Stimulated activated naive B cell treated with anti-CD40 and anti-IgM and Interleukin-4, amounts not matched to agents 10 μg/mL and 1 μg/mL and 100 μg/mL, for 72 hours (primary cell): ENCODE data around the gene NUDC.

Experiments
- ATAC-seq, 2 donors: fragments of 150-1000 bp; cut with Tn5 transposase; replicated peaks; 2 replicates each; pipeline ENCODE4 v1.10.0; 2021; ENCODE audit warnings: moderate library complexity in 1 of 2
- DNase-seq: peaks from one replicate; pipeline ENCODE4 v3.0.0; 2021
- H3K27ac Mint-ChIP-seq: one replicate; pipeline ENCODE4 v1.8.0; 2022; ENCODE audit warnings: mild to moderate bottlenecking, mixed read lengths
- H3K27me3 Mint-ChIP-seq, 2 donors: one replicate each; pipeline ENCODE4 v1.8.0; 2022; ENCODE audit warnings: mixed read lengths in 2 of 2
- H3K36me3 Mint-ChIP-seq, 2 donors: one replicate each; pipeline ENCODE4 v1.8.0; 2022; ENCODE audit warnings: mixed read lengths in 2 of 2, mild to moderate bottlenecking in 1 of 2
- H3K4me1 Mint-ChIP-seq, 2 donors: one replicate each; pipeline ENCODE4 v1.8.0; 2022; ENCODE audit warnings: mixed read lengths in 2 of 2, mild to moderate bottlenecking in 1 of 2
- H3K4me3 Mint-ChIP-seq, 2 donors: one replicate each; pipeline ENCODE4 v1.8.0; 2022; ENCODE audit warnings: mild to moderate bottlenecking in 2 of 2, mixed read lengths in 2 of 2, moderate library complexity in 1 of 2
- H3K9me3 Mint-ChIP-seq, 2 donors: one replicate each; pipeline ENCODE4 v1.8.0; 2022; ENCODE audit warnings: mixed read lengths in 2 of 2, mild to moderate bottlenecking in 1 of 2

NUDC gene

DNA sequence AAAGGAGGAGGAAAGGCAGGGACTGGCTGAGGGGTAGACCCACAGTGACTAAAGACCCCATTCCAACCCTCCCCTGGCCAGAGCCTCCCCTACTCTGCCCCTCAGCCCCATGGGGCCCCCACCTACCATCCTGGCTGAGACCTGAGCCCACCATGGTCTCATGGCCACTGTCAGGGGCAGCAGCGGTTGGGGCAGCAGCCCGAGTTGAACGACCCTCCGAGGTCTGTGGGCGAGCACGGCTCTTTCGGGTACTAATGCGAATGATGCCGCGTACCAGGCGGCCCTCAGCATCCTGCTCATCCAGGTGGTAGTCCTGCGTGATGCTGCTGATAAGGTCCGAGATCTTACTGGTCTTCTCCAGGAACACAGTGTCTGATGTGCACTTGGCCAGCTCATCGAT is 29.7 kb downstream of the NUDC start:
- Mint-ChIP-seq H3K27me3 (peaks cover 0 to 14% of the 10 kb centered on the region in 2 donors), H3K36me3 (peaks cover 19 to 38% of the 10 kb centered on the region in 2 donors), H3K27ac (no peak overlapping the region), H3K4me3 (no peak overlapping the region), H3K4me1 (no peaks in the 10 kb centered on the region), H3K9me3 (peaks cover 0 to 2% of the 10 kb centered on the region in 2 donors)
- no peak for ATAC-seq
- DNase-seq: no peak

DNA sequence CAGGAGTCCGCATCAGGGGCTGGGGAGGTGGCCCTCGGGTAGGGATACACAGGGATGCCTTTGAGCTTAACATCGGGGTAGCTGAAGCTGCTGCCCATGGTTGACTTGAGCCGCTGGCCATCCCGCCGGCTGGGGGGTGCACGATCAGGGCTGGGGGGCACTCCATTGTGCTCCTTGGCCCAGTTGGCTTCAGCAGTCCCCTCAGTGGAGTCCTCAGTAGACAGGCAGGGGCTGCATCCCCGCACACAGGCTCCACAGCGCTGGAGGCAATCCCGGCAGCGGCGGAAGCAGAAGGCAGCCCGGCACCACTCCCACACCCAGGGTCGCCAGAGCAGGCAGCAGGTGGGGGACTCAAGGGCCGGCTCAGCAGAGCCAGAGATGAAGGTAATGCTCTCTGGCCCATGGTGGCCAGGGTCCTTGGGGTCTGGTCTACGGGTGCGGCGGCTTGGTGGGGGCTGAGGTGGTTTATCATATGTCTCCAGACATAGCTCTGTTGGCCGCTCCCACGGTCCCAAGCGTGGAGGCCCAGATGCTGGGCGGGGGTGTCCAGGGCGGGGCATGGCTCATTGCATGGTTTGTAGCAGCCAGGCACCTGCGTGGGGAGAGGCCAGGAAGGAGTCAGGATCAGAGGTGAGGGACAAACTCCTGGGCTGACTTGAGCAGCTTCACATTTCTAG is 30.4 kb downstream of the NUDC start:
- H3K4me1 Mint-ChIP-seq: no peaks in the 10 kb centered on the region
- H3K36me3 Mint-ChIP-seq: peaks cover 14 to 33% of the 10 kb centered on the region in 2 donors
- ATAC-seq (no peak), DNase-seq (no peak)
- H3K4me3 Mint-ChIP-seq: no peak overlapping the region
- peaks cover 0 to 15% of the 10 kb centered on the region in 2 donors for H3K27me3 Mint-ChIP-seq
- no peak overlapping the region for H3K27ac Mint-ChIP-seq
- H3K9me3 Mint-ChIP-seq: peaks cover 0 to 2% of the 10 kb centered on the region in 2 donors

DNA sequence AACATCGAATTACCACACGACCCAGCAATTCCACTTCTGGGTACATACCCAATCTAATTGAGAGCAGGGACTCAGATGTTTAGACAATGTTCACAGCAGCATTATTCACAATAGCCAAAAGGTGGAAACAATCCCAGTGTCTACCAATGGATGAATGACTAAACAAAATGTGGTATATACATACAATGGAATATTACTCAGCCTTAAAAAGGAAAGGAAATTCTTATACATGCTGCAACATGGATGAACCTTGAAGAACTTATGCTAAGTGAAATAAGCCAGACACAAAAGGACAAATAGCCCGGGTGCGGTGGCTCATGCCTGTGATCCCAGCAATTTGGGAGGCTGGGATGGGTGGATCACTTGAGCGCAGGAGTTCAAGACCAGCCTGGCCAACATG is 31.8 kb downstream of the NUDC start:
- ATAC-seq (no peak), DNase-seq (no peak)
- Mint-ChIP-seq H3K27ac (no peak overlapping the region), H3K9me3 (peaks cover 0 to 2% of the 10 kb centered on the region in 2 donors), H3K27me3 (peaks cover 5 to 22% of the 10 kb centered on the region in 2 donors), H3K4me3 (no peak overlapping the region), H3K4me1 (no peaks in the 10 kb centered on the region), H3K36me3 (peaks cover 10 to 33% of the 10 kb centered on the region in 2 donors)

DNA sequence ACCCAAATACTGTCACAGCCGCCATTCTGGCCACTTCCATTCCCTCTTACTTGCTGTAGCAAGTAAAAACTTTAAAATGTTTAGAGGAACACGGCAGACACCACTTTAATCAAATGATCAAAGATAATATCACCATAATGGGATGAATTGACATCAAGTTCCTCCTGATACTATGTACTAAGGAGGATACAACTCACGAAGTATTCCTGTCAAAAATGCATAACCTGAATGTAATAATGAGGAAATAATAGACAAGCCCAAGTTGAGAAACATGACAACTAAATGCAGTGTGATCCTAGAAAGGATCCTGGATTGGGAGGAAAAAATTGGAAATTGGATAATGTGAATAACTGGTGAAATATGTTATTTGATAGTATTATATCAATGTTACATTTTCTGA is 34.8 kb downstream of the NUDC start:
- Mint-ChIP-seq H3K4me1 (peaks cover 10 to 18% of the 10 kb centered on the region in 2 donors), H3K27ac (no peak overlapping the region), H3K36me3 (peaks cover 12 to 22% of the 10 kb centered on the region in 2 donors), H3K9me3 (peaks cover 0 to 2% of the 10 kb centered on the region in 2 donors), H3K27me3 (peaks cover 10 to 37% of the 10 kb centered on the region in 2 donors), H3K4me3 (no peak overlapping the region)
- no peak for ATAC-seq
- no peak for DNase-seq

DNA sequence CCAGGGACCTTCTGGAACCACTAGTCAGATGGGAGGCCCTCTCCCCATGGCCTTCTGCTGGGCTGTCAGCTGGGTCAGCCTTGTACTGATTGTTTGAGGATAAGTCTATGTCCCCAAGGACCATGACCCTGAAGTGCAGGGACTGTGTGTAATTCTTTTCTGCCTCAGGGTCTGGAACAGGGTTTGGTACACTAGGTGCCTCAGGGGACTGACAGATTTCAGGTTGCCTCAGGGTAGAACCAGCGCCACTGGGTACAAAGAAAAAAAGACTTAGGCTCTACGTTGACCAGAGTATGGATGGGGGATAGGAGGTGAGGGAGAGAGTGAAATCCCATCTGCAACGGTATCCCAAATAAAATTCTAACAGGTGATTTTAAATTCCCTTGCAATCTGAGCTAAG is 35.8 kb downstream of the NUDC start:
- H3K36me3 Mint-ChIP-seq: peaks cover 9 to 13% of the 10 kb centered on the region in 2 donors
- H3K4me1 Mint-ChIP-seq: peaks cover 10 to 18% of the 10 kb centered on the region in 2 donors
- no peak for ATAC-seq
- H3K9me3 Mint-ChIP-seq: peaks cover 0 to 2% of the 10 kb centered on the region in 2 donors
- H3K27ac Mint-ChIP-seq: no peak overlapping the region
- H3K27me3 Mint-ChIP-seq: peaks cover 10 to 44% of the 10 kb centered on the region in 2 donors
- DNase-seq: no peak
- no peak overlapping the region for H3K4me3 Mint-ChIP-seq

DNA sequence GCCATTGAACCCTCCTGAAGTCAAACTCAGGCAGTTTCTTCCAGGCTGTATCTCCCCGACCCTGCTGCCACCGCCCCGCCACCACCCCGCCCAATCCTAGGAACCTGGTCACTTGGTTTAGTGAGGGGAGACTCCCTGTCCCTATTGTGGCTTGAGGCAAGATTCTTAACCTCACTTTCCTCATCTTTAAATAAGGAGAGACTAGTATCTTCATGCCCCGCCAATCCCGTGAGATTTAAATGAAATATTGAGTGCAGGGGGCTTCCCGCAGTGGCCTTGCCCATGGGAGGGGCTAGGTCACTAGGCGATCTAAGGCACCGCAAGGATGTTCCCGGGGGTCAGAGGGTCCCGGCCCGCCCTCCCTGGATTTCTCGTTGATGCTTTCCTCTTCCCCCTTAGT is 37.7 kb downstream of the NUDC start:
- no peak for DNase-seq
- Mint-ChIP-seq H3K27me3 (peaks cover 15 to 42% of the 10 kb centered on the region in 2 donors), H3K4me3 (peak overlapping the region; percentile 56 to 76), H3K4me1 (peaks cover 10 to 18% of the 10 kb centered on the region in 2 donors), H3K36me3 (peaks cover 7 to 13% of the 10 kb centered on the region in 2 donors), H3K27ac (no peak overlapping the region), H3K9me3 (peaks cover 0 to 2% of the 10 kb centered on the region in 2 donors)
- no peak for ATAC-seq

DNA sequence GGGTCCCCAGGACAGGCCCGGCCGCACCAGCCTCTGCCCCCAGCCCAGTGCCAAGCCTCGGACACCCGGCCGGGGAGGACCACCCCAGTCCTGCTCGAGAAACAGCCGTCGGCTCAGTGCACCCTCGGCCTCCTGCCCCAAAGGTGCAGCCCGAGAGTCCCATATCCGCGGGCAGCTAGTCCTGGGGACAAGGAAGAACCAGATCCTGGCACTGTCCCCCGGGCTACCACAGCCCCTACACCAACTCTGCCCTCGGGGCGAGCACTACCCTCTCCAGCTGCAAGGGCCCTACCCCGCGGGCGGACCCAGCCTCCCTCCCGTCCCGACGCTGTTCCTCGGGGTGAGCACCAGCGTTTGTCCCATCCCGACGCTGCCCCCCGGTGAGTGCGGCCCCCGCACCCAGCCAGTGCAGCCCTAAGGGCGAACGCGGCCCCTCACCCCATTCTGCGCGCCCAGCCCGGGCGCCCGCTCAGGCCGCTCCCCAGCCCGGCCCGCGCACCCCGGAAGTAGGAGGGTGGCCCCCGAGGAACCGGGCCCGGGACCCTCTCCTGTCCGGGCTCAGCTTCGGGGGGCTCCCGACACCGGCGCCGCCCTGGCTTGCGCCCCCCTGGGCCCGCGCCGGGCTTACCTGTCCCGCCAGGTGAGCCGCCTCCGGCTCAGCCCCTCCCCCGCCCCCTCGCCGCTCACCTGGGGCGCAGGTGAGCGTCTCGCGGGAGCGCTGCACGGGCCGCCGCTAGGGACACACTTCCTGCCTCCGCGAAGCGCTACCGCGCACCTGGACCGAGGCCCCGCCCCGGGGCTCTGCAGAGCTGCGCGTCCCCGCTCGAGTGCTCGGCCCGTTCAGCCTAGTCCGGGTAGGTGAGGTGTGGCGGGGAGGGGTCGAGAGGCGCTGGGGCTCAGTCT is 38.4 kb downstream of the NUDC start, which contains the start of gene KDF1:
Gene KDF1, minus strand, starts transcription at position 747 of the 903 bp plus-strand sequence. CDS start 8,088 bp downstream, outside the sequence.
- Mint-ChIP-seq H3K27ac (peak within 1 kb of the TSS; percentile 93), H3K36me3 (peaks cover 7 to 13% of the 10 kb centered on the region in 2 donors), H3K9me3 (peaks cover 0 to 2% of the 10 kb centered on the region in 2 donors), H3K4me1 (peaks cover 10 to 18% of the 10 kb centered on the region in 2 donors), H3K27me3 (peaks cover 20 to 42% of the 10 kb centered on the region in 2 donors), H3K4me3 (peak within 1 kb of the TSS; percentile 76 to 85)
- ATAC-seq (peak; percentile 83 to 85), DNase-seq (peak; percentile 10)

DNA sequence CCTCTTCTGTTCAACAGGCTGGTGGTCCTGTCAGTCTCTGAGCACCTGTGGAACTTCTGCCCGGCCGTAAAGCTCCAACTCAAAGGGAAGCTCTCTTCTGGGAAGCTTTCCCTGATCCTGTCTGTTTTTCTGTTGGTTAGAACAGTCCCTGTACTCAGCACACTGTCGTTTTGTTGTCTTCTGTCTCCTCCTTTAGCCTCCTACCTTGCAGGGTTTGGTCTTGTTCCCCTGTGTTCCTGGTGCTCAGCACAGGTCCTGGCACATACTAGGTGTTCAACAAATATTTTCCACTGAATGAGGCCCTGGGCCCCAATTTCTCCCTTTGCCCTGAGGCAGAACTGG is 39.1 kb downstream of the NUDC start:
- H3K9me3 Mint-ChIP-seq: peaks cover 0 to 2% of the 10 kb centered on the region in 2 donors
- H3K36me3 Mint-ChIP-seq: peaks cover 6 to 12% of the 10 kb centered on the region in 2 donors
- ATAC-seq: peak in 1 of 2 donors; percentile 4
- peak overlapping the region; percentile 76 to 85 for H3K4me3 Mint-ChIP-seq
- peak overlapping the region; percentile 93 for H3K27ac Mint-ChIP-seq
- H3K4me1 Mint-ChIP-seq: peaks cover 10 to 18% of the 10 kb centered on the region in 2 donors
- peaks cover 22 to 38% of the 10 kb centered on the region in 2 donors for H3K27me3 Mint-ChIP-seq
- no peak for DNase-seq

DNA sequence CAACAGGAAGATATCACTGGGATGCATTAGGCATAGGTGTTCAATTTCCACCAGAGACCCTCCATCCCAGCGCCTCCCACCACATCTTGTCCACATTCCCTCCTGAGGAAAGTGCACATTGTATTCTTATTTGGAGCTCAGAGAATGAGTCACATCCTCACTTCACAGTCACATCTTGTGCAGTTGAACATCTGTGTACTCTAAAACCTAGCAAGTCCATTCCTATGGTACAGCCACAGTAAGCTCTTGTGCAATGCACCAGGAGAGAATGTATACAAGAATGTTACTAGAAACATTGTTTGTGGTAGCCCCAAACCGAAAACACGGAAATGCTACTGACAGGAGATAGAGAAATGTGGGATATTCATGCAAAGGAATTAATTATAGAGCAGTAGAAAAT is 40.3 kb downstream of the NUDC start:
- H3K27ac Mint-ChIP-seq: no peak overlapping the region
- H3K4me1 Mint-ChIP-seq: peaks cover 13 to 23% of the 10 kb centered on the region in 2 donors
- H3K36me3 Mint-ChIP-seq: peaks cover 2 to 4% of the 10 kb centered on the region in 2 donors
- peaks cover 31 to 48% of the 10 kb centered on the region in 2 donors for H3K27me3 Mint-ChIP-seq
- no peaks in the 10 kb centered on the region for H3K9me3 Mint-ChIP-seq
- DNase-seq (no peak), ATAC-seq (no peak)
- no peak overlapping the region for H3K4me3 Mint-ChIP-seq

DNA sequence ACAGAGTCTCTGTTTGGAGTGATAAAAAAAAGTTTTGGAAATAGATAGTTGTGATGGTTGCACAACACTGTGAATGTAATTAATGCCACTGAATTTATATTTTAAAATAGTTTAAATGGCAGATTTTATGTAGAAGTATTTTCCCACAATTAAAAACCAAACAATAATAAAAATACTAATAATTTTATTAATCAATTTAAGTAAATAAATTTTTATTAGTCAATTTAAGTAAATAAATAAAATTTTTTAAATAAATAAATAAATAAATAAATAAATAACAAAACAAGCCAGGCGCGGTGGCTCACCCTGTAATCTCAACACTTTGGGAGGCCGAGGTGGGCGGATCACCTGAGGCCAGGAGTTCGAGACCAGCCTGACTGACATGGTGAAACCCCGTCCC is 43.7 kb downstream of the NUDC start:
- ATAC-seq: no peak
- no peak for DNase-seq
- Mint-ChIP-seq H3K4me1 (peaks cover 10 to 13% of the 10 kb centered on the region in 2 donors), H3K27me3 (peaks cover 37 to 42% of the 10 kb centered on the region in 2 donors), H3K27ac (no peak overlapping the region), H3K4me3 (no peak overlapping the region), H3K36me3 (peaks cover 0 to 2% of the 10 kb centered on the region in 2 donors), H3K9me3 (no peaks in the 10 kb centered on the region)

DNA sequence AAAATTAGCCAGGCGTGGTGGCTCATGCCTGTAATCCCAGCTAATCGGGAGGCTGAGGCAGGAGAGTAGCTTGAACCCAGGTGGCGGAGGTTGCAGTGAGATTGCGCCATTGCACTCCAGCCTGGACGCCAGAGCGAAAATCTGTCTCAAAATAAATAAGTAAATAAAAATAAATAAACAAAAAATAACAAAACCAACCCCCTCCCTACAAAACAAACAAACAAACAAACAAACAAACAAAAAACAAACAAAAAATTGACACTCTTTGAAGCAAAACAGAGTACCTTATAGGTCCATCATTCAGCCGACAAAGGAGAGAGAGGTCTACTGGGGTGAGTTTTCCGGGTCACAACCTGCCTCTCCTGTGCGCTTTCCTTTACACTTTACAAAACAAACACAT is 44.1 kb downstream of the NUDC start:
- Mint-ChIP-seq H3K4me3 (no peak overlapping the region), H3K27ac (no peak overlapping the region), H3K4me1 (peaks cover 7 to 9% of the 10 kb centered on the region in 2 donors), H3K27me3 (peaks cover 38 to 42% of the 10 kb centered on the region in 2 donors), H3K36me3 (peaks cover 0 to under 1% of the 10 kb centered on the region in 2 donors), H3K9me3 (no peaks in the 10 kb centered on the region)
- no peak for ATAC-seq
- no peak for DNase-seq

DNA sequence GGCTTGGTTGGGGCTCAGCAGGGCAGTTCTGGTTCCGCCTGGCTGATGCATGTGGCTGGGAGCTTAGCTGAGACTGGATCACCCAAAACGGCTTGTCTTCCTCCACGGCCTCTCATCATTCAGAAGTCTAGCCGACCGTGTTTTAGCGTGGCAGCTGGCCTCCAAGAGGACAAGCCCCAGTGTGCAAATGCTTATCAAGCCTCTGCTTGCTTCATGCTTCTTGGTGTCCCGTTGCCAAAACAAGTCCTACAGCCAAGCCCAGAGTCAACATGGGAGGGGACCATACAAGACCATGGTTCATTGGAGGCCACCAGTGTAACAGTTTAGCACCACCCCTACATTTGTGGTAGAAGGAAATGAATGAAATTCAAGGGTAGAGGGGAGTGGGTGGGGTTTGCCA is 49.3 kb downstream of the NUDC start:
- no peak for DNase-seq
- Mint-ChIP-seq H3K9me3 (no peaks in the 10 kb centered on the region), H3K36me3 (no peaks in the 10 kb centered on the region), H3K27ac (no peak overlapping the region), H3K4me3 (no peak overlapping the region), H3K4me1 (peaks cover 6 to 11% of the 10 kb centered on the region in 2 donors), H3K27me3 (peaks cover 33 to 36% of the 10 kb centered on the region in 2 donors)
- ATAC-seq: no peak

DNA sequence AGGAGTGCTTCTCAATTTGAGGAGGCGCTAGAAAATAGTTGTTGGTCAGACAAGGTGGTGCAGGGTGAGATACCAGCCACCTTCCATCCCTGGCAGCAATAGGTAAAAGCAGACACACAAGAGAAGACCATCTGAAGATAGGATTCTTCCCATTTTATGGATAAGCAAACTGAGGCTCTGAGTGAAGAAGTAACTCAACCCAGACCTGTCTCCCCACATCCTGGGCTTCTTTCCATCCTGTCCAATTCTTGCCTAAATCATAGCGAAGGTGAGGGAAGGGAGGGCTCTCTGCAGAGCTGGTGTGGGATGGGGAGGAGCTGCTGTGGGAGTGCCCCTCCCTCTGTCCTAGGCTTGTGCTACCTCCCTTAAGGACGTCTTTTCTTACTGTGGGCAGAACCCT is 50.0 kb downstream of the NUDC start:
- Mint-ChIP-seq H3K27me3 (peaks cover 28 to 29% of the 10 kb centered on the region in 2 donors), H3K27ac (no peak overlapping the region), H3K4me1 (peaks cover 4 to 10% of the 10 kb centered on the region in 2 donors), H3K36me3 (no peaks in the 10 kb centered on the region), H3K4me3 (no peak overlapping the region), H3K9me3 (no peaks in the 10 kb centered on the region)
- ATAC-seq (no peak), DNase-seq (no peak)

DNA sequence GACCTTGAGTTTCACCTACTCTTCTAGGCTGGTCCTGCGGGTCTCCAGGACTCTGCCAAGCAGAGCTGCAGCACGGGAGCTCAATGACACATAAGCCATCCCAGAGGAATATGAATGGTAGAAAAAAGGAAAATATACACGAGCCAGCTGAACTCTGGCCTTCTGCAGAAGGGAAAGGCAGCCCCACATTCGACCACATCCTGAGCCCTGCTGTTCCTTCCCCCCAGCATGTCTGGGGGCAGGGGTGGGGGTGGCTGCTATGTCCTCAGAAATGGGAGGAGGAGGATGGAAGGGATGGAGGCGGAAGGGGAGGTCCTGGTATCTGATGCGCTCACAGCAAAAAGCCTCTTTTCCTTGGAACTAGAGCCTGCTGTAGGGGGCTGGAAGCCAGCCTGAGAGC is 50.8 kb downstream of the NUDC start:
- H3K27ac Mint-ChIP-seq: no peak overlapping the region
- no peak overlapping the region for H3K4me3 Mint-ChIP-seq
- H3K4me1 Mint-ChIP-seq: peaks cover 0 to 7% of the 10 kb centered on the region in 2 donors
- H3K36me3 Mint-ChIP-seq: no peaks in the 10 kb centered on the region
- no peak for DNase-seq
- no peak for ATAC-seq
- H3K27me3 Mint-ChIP-seq: peaks cover 25 to 26% of the 10 kb centered on the region in 2 donors
- no peaks in the 10 kb centered on the region for H3K9me3 Mint-ChIP-seq
